Neural progenitor cell (in vitro differentiated cells): Measurements from ENCODE around the gene TCEAL1.

Experiments used
- EZH2 ChIP-seq: fragments of 200-600 bp; sonication (generic); IDR thresholded peaks from 2 replicates; pipeline ENCODE4 v1.6.1; 2017; ENCODE audit warnings: antibody characterized with exemption, mild to moderate bottlenecking, moderate library complexity
- EZH2phosphoT487 ChIP-seq: fragments of 200-600 bp; sonication (generic); IDR thresholded peaks from 2 replicates; pipeline ENCODE4 v1.6.1; 2017; ENCODE audit warnings: antibody characterized with exemption
- TF ChIP-seq, protein P1 (sequence below): fragments of 200-600 bp; sonication (generic); IDR thresholded peaks from 2 replicates; pipeline ENCODE4 v1.5.1; 2017; ENCODE audit warnings: antibody characterized with exemption, mild to moderate bottlenecking

DNA sequence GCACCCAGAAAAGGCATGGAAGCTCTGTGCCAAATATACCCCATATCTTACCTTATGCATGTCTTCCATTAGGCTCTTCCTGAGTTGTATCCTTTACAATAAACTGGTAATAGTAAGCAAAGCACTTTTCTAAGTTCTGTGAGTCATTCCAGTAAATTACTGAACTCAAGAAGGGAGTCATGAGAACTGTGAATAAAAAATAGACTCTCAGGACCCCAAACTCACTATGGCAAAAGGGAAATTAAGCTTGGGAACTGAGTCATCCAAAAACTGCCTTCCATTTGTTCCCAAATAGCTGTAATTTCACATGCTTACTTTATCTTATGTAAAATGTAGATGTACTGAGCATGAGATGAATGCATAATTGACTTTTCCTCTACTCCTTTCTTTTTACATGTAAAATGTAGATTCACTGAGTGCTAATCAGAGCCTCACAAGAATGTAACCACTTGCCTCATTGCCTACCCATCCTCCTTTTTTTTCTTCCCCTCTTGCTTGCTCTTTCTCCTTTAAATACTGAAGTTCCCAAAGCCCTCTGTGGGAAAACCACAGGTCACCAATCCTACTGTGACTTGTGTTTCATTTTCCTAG lies 12.9 kb upstream of the TCEAL1 start:
- TF ChIP-seq, protein P1, sequence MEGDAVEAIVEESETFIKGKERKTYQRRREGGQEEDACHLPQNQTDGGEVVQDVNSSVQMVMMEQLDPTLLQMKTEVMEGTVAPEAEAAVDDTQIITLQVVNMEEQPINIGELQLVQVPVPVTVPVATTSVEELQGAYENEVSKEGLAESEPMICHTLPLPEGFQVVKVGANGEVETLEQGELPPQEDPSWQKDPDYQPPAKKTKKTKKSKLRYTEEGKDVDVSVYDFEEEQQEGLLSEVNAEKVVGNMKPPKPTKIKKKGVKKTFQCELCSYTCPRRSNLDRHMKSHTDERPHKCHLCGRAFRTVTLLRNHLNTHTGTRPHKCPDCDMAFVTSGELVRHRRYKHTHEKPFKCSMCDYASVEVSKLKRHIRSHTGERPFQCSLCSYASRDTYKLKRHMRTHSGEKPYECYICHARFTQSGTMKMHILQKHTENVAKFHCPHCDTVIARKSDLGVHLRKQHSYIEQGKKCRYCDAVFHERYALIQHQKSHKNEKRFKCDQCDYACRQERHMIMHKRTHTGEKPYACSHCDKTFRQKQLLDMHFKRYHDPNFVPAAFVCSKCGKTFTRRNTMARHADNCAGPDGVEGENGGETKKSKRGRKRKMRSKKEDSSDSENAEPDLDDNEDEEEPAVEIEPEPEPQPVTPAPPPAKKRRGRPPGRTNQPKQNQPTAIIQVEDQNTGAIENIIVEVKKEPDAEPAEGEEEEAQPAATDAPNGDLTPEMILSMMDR, result no peak
- no peak for TF ChIP-seq EZH2
- TF ChIP-seq EZH2phosphoT487, result no peak
